Type B pancreatic cell (in vitro differentiated cells): ENCODE data around the gene TM9SF3. TPM values are rescaled to one million over a fixed set of nuclear protein-coding genes. Genes with fewer than 3 reads are reported as not detected.
A peak's percentile ranks its signal among the peaks of the same experiment; 100 is the strongest.

ENCODE experiments used
- DNase-seq: peaks from one replicate; pipeline ENCODE4 v3.0.0; 2021; ENCODE audit warnings: mixed read lengths; ENCODE audit not compliant: unreplicated experiment; ENCODE audit errors: extremely low spot score
- H3K27ac Mint-ChIP-seq: 2 replicates; pipeline ENCODE4 v1.8.0; 2021; ENCODE audit warnings: mild to moderate bottlenecking, mixed read lengths
- H3K27me3 Mint-ChIP-seq: 2 replicates; pipeline ENCODE4 v1.8.0; 2021; ENCODE audit warnings: mixed read lengths
- H3K36me3 Mint-ChIP-seq: 2 replicates; pipeline ENCODE4 v1.8.0; 2021; ENCODE audit warnings: mixed read lengths
- H3K4me1 Mint-ChIP-seq: one replicate; pipeline ENCODE4 v1.8.0; 2021; ENCODE audit warnings: mixed read lengths; ENCODE audit not compliant: unreplicated experiment
- H3K4me3 Mint-ChIP-seq: 2 replicates; pipeline ENCODE4 v1.8.0; 2021; ENCODE audit warnings: mild to moderate bottlenecking, mixed read lengths
- H3K9me3 Mint-ChIP-seq: 2 replicates; pipeline ENCODE4 v1.8.0; 2021; ENCODE audit warnings: mixed read lengths
- CTCF ChIP-seq: fragments of 200-600 bp; sonication (generic); conservative IDR thresholded peaks from 2 replicates; pipeline ENCODE4 v1.5.0; 2021; ENCODE audit warnings: antibody characterized with exemption, mild to moderate bottlenecking
- long read RNA-seq: library from polyadenylated mRNA; unstranded; transcript quantifications from one replicate; pipeline ENCODE4 v2.0.0, GENCODE V29; 2020
- total RNA-seq: library from RNA; stranded (reverse); gene quantifications from 2 replicates; pipeline ENCODE4 v1.2.1, GENCODE V29; 2021; ENCODE audit warnings: low replicate concordance

Gene TM9SF3
- 152 and 202 TPM in 2 replicates for total RNA-seq
- long read RNA-seq, full-length matches to known transcripts: 7 of 47 reads
- long read RNA-seq, partial matches to known transcripts: 21 of 47 reads
- long read RNA-seq, other reads (novel, unspliced or antisense): 19 of 47 reads

DNA sequence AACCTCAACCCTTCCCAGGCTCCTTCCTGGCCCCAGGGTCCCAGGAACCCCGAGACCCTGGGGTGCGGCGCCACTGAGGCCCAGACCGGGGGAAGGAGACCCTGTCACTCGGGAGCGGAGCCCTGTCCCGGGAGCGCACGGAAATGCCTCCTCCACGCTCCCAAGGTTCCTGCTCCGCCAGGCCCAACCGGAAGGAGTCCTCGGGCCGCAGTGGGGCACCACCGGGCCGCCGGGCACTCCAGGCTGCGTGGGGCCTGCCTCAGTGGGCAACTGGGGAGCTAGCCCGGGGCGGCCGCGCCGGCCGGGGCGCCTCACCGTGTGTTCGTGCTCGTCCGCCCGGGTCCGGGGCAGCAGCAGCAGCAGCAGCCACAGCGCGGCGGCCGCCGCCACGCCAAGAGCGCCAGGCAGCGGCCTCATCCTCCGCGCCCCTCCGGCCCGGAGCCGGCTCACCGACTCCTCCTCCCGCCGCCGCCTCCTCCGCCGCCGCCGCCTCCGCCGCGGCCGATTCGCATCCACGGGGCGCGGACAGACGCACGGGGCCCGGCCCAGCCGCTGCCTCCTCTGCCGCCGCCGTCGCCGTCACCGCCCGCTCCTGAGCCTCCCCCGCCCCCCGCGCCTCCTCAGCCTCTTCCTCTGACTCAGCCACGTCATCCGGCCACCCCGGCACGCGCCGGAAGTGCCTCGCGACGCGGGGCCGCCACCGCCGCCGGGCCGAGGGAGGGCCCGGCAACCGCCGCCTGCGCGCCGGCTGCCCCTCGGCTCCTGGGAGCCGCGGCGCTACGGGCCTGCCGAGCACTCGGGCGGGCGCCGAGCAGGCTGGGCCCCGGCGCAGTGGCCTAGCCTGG, at the start of gene TM9SF3:
TM9SF3 (minus strand) TSS at position 594 of the 845 bp plus-strand sequence; CDS start at position 417, 177 bp downstream.
- H3K4me3 Mint-ChIP-seq: peak within 1 kb of the TSS; percentile 91
- DNase-seq: peak; percentile 87
- peak within 1 kb of the TSS; percentile 97 for H3K27ac Mint-ChIP-seq
- H3K4me1 Mint-ChIP-seq: peaks cover 21% of the 10 kb centered on the region
- no peaks in the 10 kb centered on the region for H3K9me3 Mint-ChIP-seq
- no peaks in the 10 kb centered on the region for H3K27me3 Mint-ChIP-seq
- peak; percentile 34 for TF ChIP-seq CTCF
- peaks cover 5% of the 10 kb centered on the region for H3K36me3 Mint-ChIP-seq

DNA sequence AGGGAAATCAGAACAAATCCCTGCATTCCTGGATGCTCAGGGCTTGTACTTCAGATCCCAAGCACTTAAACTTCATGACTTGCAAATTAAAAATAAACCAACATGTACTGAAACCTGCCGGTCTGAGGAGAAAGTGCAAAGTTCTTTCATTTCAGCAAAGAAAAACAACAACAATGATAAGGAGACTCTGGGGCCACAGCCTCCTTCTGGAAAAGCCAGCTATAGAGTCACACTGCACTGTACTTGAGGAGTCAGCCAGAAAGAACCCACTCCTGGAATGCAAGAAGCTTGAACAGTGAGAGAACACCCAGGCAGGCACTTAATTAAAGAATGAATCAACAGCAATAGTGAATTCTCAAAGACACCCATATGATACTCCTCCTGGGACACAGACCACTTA, 49.7 kb upstream of the TM9SF3 start:
- no peaks in the 10 kb centered on the region for H3K36me3 Mint-ChIP-seq
- peaks cover 52% of the 10 kb centered on the region for H3K4me1 Mint-ChIP-seq
- peak overlapping the region; percentile 29 for H3K27ac Mint-ChIP-seq
- H3K9me3 Mint-ChIP-seq: no peaks in the 10 kb centered on the region
- TF ChIP-seq CTCF: no peak
- H3K4me3 Mint-ChIP-seq: no peak overlapping the region
- DNase-seq: no peak
- no peaks in the 10 kb centered on the region for H3K27me3 Mint-ChIP-seq

DNA sequence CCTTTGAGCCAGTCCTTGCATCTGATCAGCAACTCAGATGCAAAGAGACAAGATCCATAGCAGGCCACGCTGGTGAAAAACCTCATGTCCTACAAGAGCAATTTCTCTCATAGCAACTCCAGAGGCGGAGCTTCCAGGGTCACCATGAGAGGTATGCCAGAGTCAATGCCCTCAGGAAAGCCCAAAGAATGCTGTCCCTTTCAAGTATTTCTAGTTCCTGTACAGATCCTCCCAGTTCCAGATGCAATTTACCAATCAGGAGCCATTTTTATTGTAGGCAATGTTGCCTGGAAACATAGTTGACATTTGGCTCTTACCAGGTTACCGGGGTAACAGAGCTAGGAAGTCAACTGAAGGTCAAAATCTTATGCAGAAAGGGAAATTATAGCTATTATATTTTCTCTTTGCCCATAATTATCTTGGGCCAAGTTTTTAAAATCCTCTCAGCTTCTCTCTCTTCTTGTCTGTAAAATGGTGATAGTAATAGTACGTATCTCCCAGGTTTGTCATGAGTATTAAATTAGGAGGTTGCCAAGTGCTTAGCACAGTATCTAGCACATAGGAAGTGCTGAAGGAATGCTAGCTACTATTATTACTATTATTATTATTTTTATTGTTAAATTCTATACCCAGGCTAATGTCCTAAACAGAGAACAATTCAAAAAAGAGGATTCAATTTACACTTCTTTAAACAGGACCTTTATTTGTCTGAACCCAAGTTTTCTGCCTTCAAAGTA, 46.3 kb upstream of the TM9SF3 start:
- no peak for TF ChIP-seq CTCF
- Mint-ChIP-seq H3K27ac (peak overlapping the region; percentile 96), H3K4me1 (peaks cover 27% of the 10 kb centered on the region), H3K4me3 (peak overlapping the region; percentile 65), H3K9me3 (no peaks in the 10 kb centered on the region), H3K36me3 (no peaks in the 10 kb centered on the region), H3K27me3 (no peaks in the 10 kb centered on the region)
- DNase-seq: no peak

DNA sequence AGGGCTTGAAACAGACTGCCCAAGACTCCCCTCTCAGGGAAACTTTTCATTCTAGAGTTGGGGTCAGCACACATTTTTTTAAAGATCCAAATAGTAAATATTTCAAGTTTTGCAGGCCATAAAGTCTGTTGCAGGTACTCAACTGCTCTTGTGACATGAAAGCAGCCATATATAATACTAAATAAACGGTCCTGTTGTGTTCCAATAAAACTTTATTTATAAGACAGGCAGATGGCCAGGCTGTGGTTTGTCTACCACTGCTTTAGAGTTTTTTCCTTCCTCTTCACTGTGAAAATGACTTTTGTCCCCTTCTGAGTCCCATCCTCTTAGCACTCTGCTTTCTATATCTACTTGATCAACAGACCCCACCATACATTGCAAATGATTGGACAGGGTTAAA, 40.5 kb upstream of the TM9SF3 start:
- no peak overlapping the region for H3K27ac Mint-ChIP-seq
- H3K9me3 Mint-ChIP-seq: no peaks in the 10 kb centered on the region
- no peak for DNase-seq
- TF ChIP-seq CTCF: no peak
- no peak overlapping the region for H3K4me3 Mint-ChIP-seq
- no peaks in the 10 kb centered on the region for H3K36me3 Mint-ChIP-seq
- no peaks in the 10 kb centered on the region for H3K27me3 Mint-ChIP-seq
- H3K4me1 Mint-ChIP-seq: peaks cover 4% of the 10 kb centered on the region

DNA sequence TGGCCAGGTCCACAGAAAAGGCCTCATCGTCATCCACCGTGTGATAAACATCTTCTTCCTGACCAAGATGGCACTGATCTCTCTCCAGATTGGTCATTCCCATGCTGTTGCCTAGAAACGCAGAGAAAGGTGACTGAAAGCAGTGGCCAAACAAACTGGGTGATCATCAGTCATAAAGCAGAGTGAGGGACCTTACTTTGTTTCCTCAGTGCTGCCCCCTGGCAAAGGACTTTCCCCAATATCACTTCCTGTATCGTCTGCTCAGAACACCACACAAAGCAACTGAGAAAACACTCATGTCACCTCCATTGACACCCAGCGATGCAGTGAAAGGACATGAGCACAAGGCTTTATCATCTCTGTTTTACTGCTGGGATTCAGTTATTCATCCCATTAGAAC, 40.0 kb upstream of the TM9SF3 start:
- Mint-ChIP-seq H3K9me3 (no peaks in the 10 kb centered on the region), H3K27me3 (no peaks in the 10 kb centered on the region), H3K4me3 (no peak overlapping the region), H3K4me1 (peaks cover under 1% of the 10 kb centered on the region), H3K36me3 (no peaks in the 10 kb centered on the region), H3K27ac (no peak overlapping the region)
- no peak for DNase-seq
- TF ChIP-seq CTCF: no peak
